OCI-LY7 (cell line): ENCODE measurements around the gene MIX23. TPM values are rescaled to one million over a fixed set of nuclear protein-coding genes. Genes with fewer than 3 reads are reported as not detected.

Experiments
- BruUV-seq: library from RNA; stranded (reverse); fragments of 400-500 nt; replicated peaks from 2 replicates; lab custom pipeline; 2021; lab: Mats Ljungman, UMichigan
- CTCF ChIA-PET: fragments of 300-600 bp; sonication (Branson Sonifier 250); formaldehyde crosslinking; loops from one replicate; lab custom pipeline; 2022; ENCODE audit warnings: antibody characterized with exemption; ENCODE audit not compliant: unreplicated experiment; lab: Charles Lee
- POLR2A ChIA-PET: fragments of 300-600 bp; sonication (Branson Sonifier 250); formaldehyde crosslinking; loops from one replicate; lab custom pipeline; 2022; ENCODE audit warnings: antibody characterized with exemption; lab: Charles Lee
- DNase-seq: peaks from one replicate; pipeline ENCODE4 v3.0.0-alpha.2; 2015; ENCODE audit warnings: low spot score
- H2AFZ ChIP-seq: fragments of 200-600 bp; sonication (generic), shearing (Covaris generic); 2 replicates; pipeline ENCODE4 v1.6.1; 2014; ENCODE audit warnings: mild to moderate bottlenecking, antibody characterized with exemption, low read length, moderate library complexity
- H3K27ac ChIP-seq: fragments of 200-600 bp; sonication (generic); 2 replicates; pipeline ENCODE4 v1.5.1; 2014; ENCODE audit warnings: mixed run types, low read depth, mild to moderate bottlenecking, moderate library complexity, low read length, inconsistent platforms; ENCODE audit not compliant: poor library complexity, severe bottlenecking
- H3K36me3 ChIP-seq: fragments of 200-600 bp; sonication (generic); 2 replicates; pipeline ENCODE4 v1.6.1; 2014; ENCODE audit warnings: mild to moderate bottlenecking, antibody characterized with exemption, low read length, moderate library complexity, mixed read lengths; ENCODE audit not compliant: insufficient read depth
- H3K4me1 ChIP-seq: fragments of 200-600 bp; sonication (generic); 2 replicates; pipeline ENCODE4 v1.5.1; 2014; ENCODE audit warnings: mild to moderate bottlenecking, low read length; ENCODE audit not compliant: insufficient read depth, poor library complexity, severe bottlenecking
- H3K4me2 ChIP-seq: fragments of 200-600 bp; sonication (generic); 2 replicates; pipeline ENCODE4 v1.6.1; 2014; ENCODE audit warnings: mild to moderate bottlenecking, low read length
- H3K4me3 ChIP-seq: fragments of 200-600 bp; sonication (generic); 2 replicates; pipeline ENCODE4 v1.5.1; 2014; ENCODE audit warnings: mild to moderate bottlenecking, low read depth, low read length; ENCODE audit not compliant: poor library complexity, severe bottlenecking
- H3K79me2 ChIP-seq: fragments of 200-600 bp; sonication (generic); 2 replicates; pipeline ENCODE4 v1.6.1; 2016; ENCODE audit warnings: low read depth, mild to moderate bottlenecking, low read length, moderate library complexity, mixed read lengths; ENCODE audit not compliant: insufficient read depth
- H3K9me2 ChIP-seq: fragments of 200-600 bp; sonication (generic); 2 replicates; pipeline ENCODE4 v1.6.1; 2016; ENCODE audit warnings: mild to moderate bottlenecking, low read length, mixed read lengths; ENCODE audit not compliant: insufficient read depth
- H3K9me3 ChIP-seq: fragments of 200-600 bp; sonication (generic); 2 replicates; pipeline ENCODE4 v1.6.1; 2014; ENCODE audit warnings: mild to moderate bottlenecking, mixed run types, low read length, mixed read lengths
- H4K20me1 ChIP-seq: fragments of 200-600 bp; sonication (generic); 2 replicates; pipeline ENCODE4 v1.6.1; 2014; ENCODE audit warnings: mild to moderate bottlenecking, antibody characterized with exemption, low read length, moderate library complexity, mixed read lengths; ENCODE audit not compliant: insufficient read depth
- CTCF ChIP-seq: fragments of 200-600 bp; sonication (generic); conservative IDR thresholded peaks from 2 replicates; pipeline ENCODE4 v1.5.1; 2014; ENCODE audit warnings: mild to moderate bottlenecking, antibody characterized with exemption, low read length, moderate library complexity, mixed read lengths
- EZH2phosphoT487 ChIP-seq: fragments of 200-600 bp; sonication (generic); IDR thresholded peaks from 2 replicates; pipeline ENCODE4 v1.6.1; 2018; ENCODE audit warnings: low read depth, borderline replicate concordance, mild to moderate bottlenecking, mixed run types, antibody characterized with exemption, low read length, moderate library complexity, mixed read lengths
- intact Hi-C: fragments of 100-400 bp; cut with micrococcal nuclease; formaldehyde crosslinking; loops from one replicate; pipeline ENCODE4 v1.10.0; 2022; ENCODE audit not compliant: unreplicated experiment
- small RNA-seq: library from RNA; depleted of rRNA; stranded (forward); fragments of <200 nt; gene quantifications from one replicate; pipeline ENCODE3, GENCODE V24; 2014
- total RNA-seq, 2 experiments: library from RNA; depleted of rRNA in 1 of 2; stranded (reverse); fragments of >200 nt in 1 of 2; shearing (Covaris generic) in 1 of 2; gene quantifications; 2 replicates each; pipeline ENCODE4 v1.2.3, GENCODE V29; 2014 to 2022

MIX23 gene
- total RNA-seq, 2 experiments from 2014 or later: 44.7 to 71.3 TPM

GRCh38 chr3:122312826-122313225, 70.2 kb downstream of the MIX23 start:
- intact Hi-C loops: no loop called here
- Histone ChIP-seq H3K9me2 (no peaks in the 10 kb centered on the region), H3K36me3 (no peaks in the 10 kb centered on the region), H2AFZ (no peak overlapping the region), H3K4me2 (no peak overlapping the region), H3K27ac (no peak overlapping the region), H3K9me3 (no peaks in the 10 kb centered on the region), H3K4me3 (no peak overlapping the region), H3K4me1 (no peaks in the 10 kb centered on the region), H3K79me2 (no peaks in the 10 kb centered on the region), H4K20me1 (no peaks in the 10 kb centered on the region)
- DNase-seq: no peak
- TF ChIP-seq CTCF (no peak), EZH2phosphoT487 (no peak)
- ChIA-PET POLR2A (interaction anchor here (0.9 to 1.2 kb wide), 2 partner anchors 12 to 103 kb away, joined by 4 to 5 read pairs; partner anchors contain the start of gene WDR5B), CTCF (interaction anchor here (0.6 kb wide), 1 partner anchor 613 kb away, joined by 3 read pairs; no protein-coding TSS in a partner anchor)
- no TSS peak for BruUV-seq

- Histone ChIP-seq H2AFZ (peak overlapping the region; percentile 56; the same call in 1 of the 2 replicates), H3K4me3 (no peak overlapping the region)
These were observed 72.7 kb downstream of the MIX23 start for GRCh38 chr3:122310361-122310760.

More at GRCh38 chr3:122310361-122310760, 72.7 kb downstream of the MIX23 start:
- no peak for DNase-seq
- CTCF ChIA-PET: no interaction called here
- no peaks in the 10 kb centered on the region for H3K79me2 ChIP-seq
- no peaks in the 10 kb centered on the region for H3K4me1 ChIP-seq
- H3K36me3 ChIP-seq: no peaks in the 10 kb centered on the region
- no TSS peak for BruUV-seq
- TF ChIP-seq EZH2phosphoT487 (no peak), CTCF (no peak)
- H3K9me3 ChIP-seq: no peaks in the 10 kb centered on the region
- no peaks in the 10 kb centered on the region for H4K20me1 ChIP-seq
- intact Hi-C loops: no loop called here
- no peak overlapping the region for H3K4me2 ChIP-seq
- no peak overlapping the region for H3K27ac ChIP-seq
- H3K9me2 ChIP-seq: no peaks in the 10 kb centered on the region
- POLR2A ChIA-PET: no interaction called here

Small RNA genes within 50 kb of the gene (small RNA-seq; reads per million reads assigned to genes)
- not detected for gene AC083798.1

Other genes starting within 250 kb of the MIX23 start
- not detected in 2 replicates for gene CASR, start 199.6 kb downstream of the MIX23 start, total RNA-seq (2014; rRNA removed; shearing (Covaris generic))
- 0.04 TPM in 1 of 2 replicates, not detected in the other for gene CASR, start 199.6 kb downstream of the MIX23 start, total RNA-seq (2022)
- 0.22 and 0.62 TPM in 2 replicates for gene CSTA, start 58.0 kb downstream of the MIX23 start, total RNA-seq (2014; rRNA removed; shearing (Covaris generic))
- gene CSTA, start 58.0 kb downstream of the MIX23 start, total RNA-seq (2022): 0.70 TPM in 1 of 2 replicates, not detected in the other
- gene FAM162A, start 951 bp upstream of the MIX23 start, total RNA-seq (2014; rRNA removed; shearing (Covaris generic)): 27.9 and 43.2 TPM in 2 replicates
- gene FAM162A, start 951 bp upstream of the MIX23 start, total RNA-seq (2022): 36.0 and 61.1 TPM in 2 replicates
- 6.9 and 8.3 TPM in 2 replicates for gene WDR5B, start 32.8 kb upstream of the MIX23 start, total RNA-seq (2014; rRNA removed; shearing (Covaris generic))
- 6.3 and 7.3 TPM in 2 replicates for gene WDR5B, start 32.8 kb upstream of the MIX23 start, total RNA-seq (2022)
- 20.0 and 24.6 TPM in 2 replicates for gene KPNA1, start 131.7 kb upstream of the MIX23 start, total RNA-seq (2014; rRNA removed; shearing (Covaris generic))
- 73.1 and 77.5 TPM in 2 replicates for gene KPNA1, start 131.7 kb upstream of the MIX23 start, total RNA-seq (2022)
- gene PARP9, start 181.1 kb upstream of the MIX23 start, total RNA-seq (2014; rRNA removed; shearing (Covaris generic)): 1.4 TPM in 2 replicates
- 0.57 and 0.65 TPM in 2 replicates for gene PARP9, start 181.1 kb upstream of the MIX23 start, total RNA-seq (2022)
- 1.5 and 2.2 TPM in 2 replicates for gene DTX3L, start 181.1 kb upstream of the MIX23 start, total RNA-seq (2014; rRNA removed; shearing (Covaris generic))
- gene DTX3L, start 181.1 kb upstream of the MIX23 start, total RNA-seq (2022): 0.94 and 1.3 TPM in 2 replicates
- gene PARP15, start 194.4 kb upstream of the MIX23 start, total RNA-seq (2014; rRNA removed; shearing (Covaris generic)): 3.3 and 3.4 TPM in 2 replicates
- 0.70 and 0.81 TPM in 2 replicates for gene PARP15, start 194.4 kb upstream of the MIX23 start, total RNA-seq (2022)